Measurements from ENCODE around the gene RUNX3. TPM values are rescaled to one million over a fixed set of nuclear protein-coding genes. Genes with fewer than 3 reads are reported as not detected.

The RUNX3 gene
- total RNA-seq, 2 donors from 2014 or later, result 0.24 to 0.31 TPM

GRCh38 chr1:24918370-24918769 lies 11.7 kb downstream of the RUNX3 start:
- 91 to 93% methylated on average over 2 of the region's 2 CpGs for WGBS, 2 experiments (ENCODE audit: insufficient coverage in 1 of 2, insufficient read length in 1 of 2)
- H3K9ac ChIP-seq (ENCODE audit: extremely low read depth, low read length, poor library complexity, severe bottlenecking), result no peak overlapping the region
- no peak for DNase-seq
- H3K27me3 ChIP-seq (ENCODE audit: control insufficient read depth, insufficient read depth, low read length, poor library complexity, severe bottlenecking), result no peaks in the 10 kb centered on the region
- H3K4me1 ChIP-seq (ENCODE audit: control insufficient read depth, insufficient read depth, low read length), result no peaks in the 10 kb centered on the region
- H3K36me3 ChIP-seq (ENCODE audit: control insufficient read depth, insufficient read depth, low read length), result no peaks in the 10 kb centered on the region
- H3K4me3 ChIP-seq (ENCODE audit: low read length), result no peak overlapping the region
- Mint-ChIP-seq H3K4me3 (no peak overlapping the region), H3K27ac (no peak overlapping the region), H3K27me3 (ENCODE audit: insufficient read depth) (no peaks in the 10 kb centered on the region), H3K36me3 (ENCODE audit: low read depth) (no peaks in the 10 kb centered on the region), H3K4me1 (peaks cover 4% of the 10 kb centered on the region), H3K9me3 (no peaks in the 10 kb centered on the region)
- no peak overlapping the region for H3K27ac ChIP-seq (ENCODE audit: low read depth, low read length)
- TF ChIP-seq, protein P1, sequence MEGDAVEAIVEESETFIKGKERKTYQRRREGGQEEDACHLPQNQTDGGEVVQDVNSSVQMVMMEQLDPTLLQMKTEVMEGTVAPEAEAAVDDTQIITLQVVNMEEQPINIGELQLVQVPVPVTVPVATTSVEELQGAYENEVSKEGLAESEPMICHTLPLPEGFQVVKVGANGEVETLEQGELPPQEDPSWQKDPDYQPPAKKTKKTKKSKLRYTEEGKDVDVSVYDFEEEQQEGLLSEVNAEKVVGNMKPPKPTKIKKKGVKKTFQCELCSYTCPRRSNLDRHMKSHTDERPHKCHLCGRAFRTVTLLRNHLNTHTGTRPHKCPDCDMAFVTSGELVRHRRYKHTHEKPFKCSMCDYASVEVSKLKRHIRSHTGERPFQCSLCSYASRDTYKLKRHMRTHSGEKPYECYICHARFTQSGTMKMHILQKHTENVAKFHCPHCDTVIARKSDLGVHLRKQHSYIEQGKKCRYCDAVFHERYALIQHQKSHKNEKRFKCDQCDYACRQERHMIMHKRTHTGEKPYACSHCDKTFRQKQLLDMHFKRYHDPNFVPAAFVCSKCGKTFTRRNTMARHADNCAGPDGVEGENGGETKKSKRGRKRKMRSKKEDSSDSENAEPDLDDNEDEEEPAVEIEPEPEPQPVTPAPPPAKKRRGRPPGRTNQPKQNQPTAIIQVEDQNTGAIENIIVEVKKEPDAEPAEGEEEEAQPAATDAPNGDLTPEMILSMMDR (conservative IDR thresholded peaks at IDR 0.05), result no peak
- H3K9me3 ChIP-seq (ENCODE audit: control insufficient read depth, low read length), result no peaks in the 10 kb centered on the region

- Mint-ChIP-seq H3K4me3 (no peak overlapping the region), H3K27me3 (ENCODE audit: insufficient read depth) (no peaks in the 10 kb centered on the region), H3K36me3 (ENCODE audit: low read depth) (no peaks in the 10 kb centered on the region), H3K27ac (no peak overlapping the region), H3K4me1 (peaks cover 4% of the 10 kb centered on the region), H3K9me3 (no peaks in the 10 kb centered on the region)
- 91 to 93% methylated on average over 16 of the region's 16 CpGs for WGBS, 2 experiments (ENCODE audit: insufficient coverage in 1 of 2, insufficient read length in 1 of 2)
- Histone ChIP-seq H3K27ac (ENCODE audit: low read depth, low read length) (no peak overlapping the region), H3K27me3 (ENCODE audit: control insufficient read depth, insufficient read depth, low read length, poor library complexity, severe bottlenecking) (no peaks in the 10 kb centered on the region), H3K4me3 (ENCODE audit: low read length) (no peak overlapping the region), H3K9me3 (ENCODE audit: control insufficient read depth, low read length) (no peaks in the 10 kb centered on the region), H3K36me3 (ENCODE audit: control insufficient read depth, insufficient read depth, low read length) (no peaks in the 10 kb centered on the region), H3K9ac (ENCODE audit: extremely low read depth, low read length, poor library complexity, severe bottlenecking) (no peak overlapping the region), H3K4me1 (ENCODE audit: control insufficient read depth, insufficient read depth, low read length) (no peaks in the 10 kb centered on the region)
- DNase-seq, result no peak
- TF ChIP-seq, protein P1 (conservative IDR thresholded peaks at IDR 0.05), result no peak
Measured at GRCh38 chr1:24917327-24918074, 12.6 kb downstream of the RUNX3 start.

GRCh38 chr1:24915816-24916602 lies 14.1 kb downstream of the RUNX3 start:
- no peaks in the 10 kb centered on the region for H3K4me1 ChIP-seq (ENCODE audit: control insufficient read depth, insufficient read depth, low read length)
- no peak overlapping the region for H3K4me3 Mint-ChIP-seq
- H3K9ac ChIP-seq (ENCODE audit: extremely low read depth, low read length, poor library complexity, severe bottlenecking), result no peak overlapping the region
- WGBS, 2 experiments (ENCODE audit: insufficient coverage in 1 of 2, insufficient read length in 1 of 2), result 79 to 81% methylated on average over 6 to 21 of the region's 21 CpGs
- H3K9me3 Mint-ChIP-seq, result no peaks in the 10 kb centered on the region
- TF ChIP-seq, protein P1 (conservative IDR thresholded peaks at IDR 0.05), result no peak
- H3K27ac Mint-ChIP-seq, result no peak overlapping the region
- no peak overlapping the region for H3K4me3 ChIP-seq (ENCODE audit: low read length)
- H3K9me3 ChIP-seq (ENCODE audit: control insufficient read depth, low read length), result no peaks in the 10 kb centered on the region
- peaks cover 4% of the 10 kb centered on the region for H3K4me1 Mint-ChIP-seq
- no peaks in the 10 kb centered on the region for H3K36me3 ChIP-seq (ENCODE audit: control insufficient read depth, insufficient read depth, low read length)
- DNase-seq, result peak; percentile 79
- no peaks in the 10 kb centered on the region for H3K36me3 Mint-ChIP-seq (ENCODE audit: low read depth)
- H3K27me3 ChIP-seq (ENCODE audit: control insufficient read depth, insufficient read depth, low read length, poor library complexity, severe bottlenecking), result no peaks in the 10 kb centered on the region
- H3K27me3 Mint-ChIP-seq (ENCODE audit: insufficient read depth), result no peaks in the 10 kb centered on the region
- no peak overlapping the region for H3K27ac ChIP-seq (ENCODE audit: low read depth, low read length)

Measured in endodermal cell (in vitro differentiated cells).